K562 (cell line): ENCODE measurements around the gene NELFA. TPM values are rescaled to one million over a fixed set of nuclear protein-coding genes. Genes with fewer than 3 reads are reported as not detected.

Experiments
- ATAC-seq: fragments of 200-7000 bp; cut with Tn5 transposase; 3 replicates; pipeline ENCODE4 v1.9.1; 2020; ENCODE audit warnings: moderate library complexity
- BruUV-seq: library from RNA; stranded (reverse); fragments of 400-500 nt; replicated peaks from 2 replicates; lab custom pipeline; 2021; lab: Mats Ljungman, UMichigan
- CTCF ChIA-PET: fragments of 300-600 bp; formaldehyde crosslinking; extraction: SDS; loops from one replicate; lab custom pipeline; 2021; ENCODE audit warnings: low intra/inter-chr PET ratio; lab: Yijun Ruan, JAX
- POLR2A ChIA-PET: fragments of 300-600, 350-650 bp; sonication (Branson Sonifier 250); formaldehyde crosslinking; extraction: SDS; loops from one replicate; lab custom pipeline; 2021; ENCODE audit warnings: antibody characterized with exemption, inconsistent platforms; lab: Yijun Ruan, JAX
- DNase-seq, 4 experiments: peaks; one replicate each; pipeline versions ENCODE4 v3.0.0 to v3.0.0-alpha.2; 2011 to 2018; ENCODE audit warnings: low spot score in 3 of 4, mixed read lengths in 3 of 4; ENCODE audit errors: extremely low read depth in 1 of 4
- FAIRE-seq: peaks from 2 replicates; lab custom pipeline; 2011; peaks lifted over from hg19 to GRCh38; lab: Jason Lieb, UNC
- H2AFZ ChIP-seq: 2 replicates; pipeline ENCODE4 v1.6.0; 2011; ENCODE audit warnings: low read depth, low read length, control low read depth, inconsistent platforms
- H3K27ac ChIP-seq: fragments of 200-600 bp; 3 replicates; pipeline ENCODE4 v1.8.0; 2011; ENCODE audit warnings: low read depth, mild to moderate bottlenecking, control low read depth, inconsistent platforms, low read length, moderate library complexity, mixed read lengths; ENCODE audit errors: extremely low read depth
- H3K27me3 ChIP-seq, 2 experiments: fragments of 300-600 bp in 1 of 2; 2 replicates in 1 of 2; 3 replicates in 1 of 2; pipeline versions ENCODE4 v1.6.0 to v1.8.0; 2011; ENCODE audit warnings: inconsistent platforms in 2 of 2, low read length in 2 of 2, mild to moderate bottlenecking in 1 of 2, mixed read lengths in 1 of 2, moderate library complexity in 1 of 2; ENCODE audit not compliant: control insufficient read depth in 2 of 2, insufficient read depth in 2 of 2
- H3K36me3 ChIP-seq: fragments of 300-600 bp; 3 replicates; pipeline ENCODE4 v1.8.0; 2011; ENCODE audit warnings: mild to moderate bottlenecking, low read length, inconsistent platforms; ENCODE audit not compliant: control insufficient read depth, insufficient read depth
- H3K4me1 ChIP-seq, 2 experiments: fragments of 200-600 bp in 1 of 2; replicated peaks in 1 of 2; 2 replicates in 1 of 2; 3 replicates in 1 of 2; pipeline versions ENCODE4 v1.5.1 to v1.8.0; 2011; ENCODE audit warnings: inconsistent platforms in 2 of 2, low read length in 2 of 2, mild to moderate bottlenecking in 1 of 2, mixed read lengths in 1 of 2, moderate library complexity in 1 of 2; ENCODE audit not compliant: control insufficient read depth in 2 of 2, insufficient read depth in 2 of 2
- H3K4me2 ChIP-seq: 2 replicates; pipeline ENCODE4 v1.6.1; 2011; ENCODE audit warnings: low read length, control low read depth, inconsistent platforms, mixed read lengths; ENCODE audit not compliant: insufficient read depth
- H3K4me3 ChIP-seq: fragments of 200-600 bp; sonication (generic), shearing (Covaris generic); 2 replicates; pipeline ENCODE4 v1.5.1; 2016; ENCODE audit warnings: control low read depth, inconsistent platforms
- H3K79me2 ChIP-seq: fragments of 200-600 bp; 3 replicates; pipeline ENCODE4 v1.8.0; 2011; ENCODE audit warnings: low read length, inconsistent platforms; ENCODE audit not compliant: control insufficient read depth, insufficient read depth
- H3K9ac ChIP-seq, 2 experiments: 2 replicates each; pipeline versions ENCODE4 v1.6.0 to v1.6.1; 2011; ENCODE audit warnings: low read depth in 2 of 2, low read length in 2 of 2, control low read depth in 1 of 2, inconsistent platforms in 1 of 2, mild to moderate bottlenecking in 1 of 2, mixed read lengths in 1 of 2; ENCODE audit not compliant: insufficient read depth in 1 of 2
- H3K9me1 ChIP-seq: one replicate; pipeline ENCODE4 v1.6.0; 2011; ENCODE audit warnings: inconsistent platforms, mild to moderate bottlenecking, low read length, moderate library complexity; ENCODE audit not compliant: control insufficient read depth, insufficient read depth
- H3K9me3 ChIP-seq: replicated peaks from 2 replicates; pipeline ENCODE4 v1.5.1; 2011; ENCODE audit warnings: low read depth, low read length, inconsistent platforms; ENCODE audit not compliant: control insufficient read depth, insufficient read depth
- H4K20me1 ChIP-seq: replicated peaks from 2 replicates; pipeline ENCODE4 v1.6.1; 2011; ENCODE audit warnings: low read length, inconsistent platforms, mixed read lengths; ENCODE audit not compliant: control insufficient read depth, insufficient read depth
- BCOR ChIP-seq: fragments of 450-650 bp; IDR thresholded peaks from 2 replicates; pipeline ENCODE4 v1.6.1; 2016
- FOXP1 ChIP-seq: sonication (generic); formaldehyde crosslinking; IDR thresholded peaks from 2 replicates; pipeline ENCODE4 v1.8.0; 2022; ENCODE audit warnings: mild to moderate bottlenecking, missing genetic modification reagents
- GABPA ChIP-seq: fragments of 200-800 bp; sonication (Bioruptor generic); conservative IDR thresholded peaks from 2 replicates; pipeline ENCODE4 v1.6.1; 2016; ENCODE audit warnings: low read depth, missing genetic modification characterization, missing compliant biosample characterization
- HEY1 ChIP-seq: fragments of 250-450 bp; sonication (Bioruptor Pico); IDR thresholded peaks from 2 replicates; pipeline ENCODE4 v1.5.0; 2020; ENCODE audit warnings: mild to moderate bottlenecking, moderate library complexity, borderline replicate concordance
- MNT ChIP-seq, 2 experiments: fragments of 450-650 bp; conservative IDR thresholded peaks; 2 replicates each; pipeline ENCODE4 v1.6.1; 2017; ENCODE audit warnings: mild to moderate bottlenecking in 2 of 2, moderate library complexity in 2 of 2
- RBM25 ChIP-seq: fragments of 200-400 bp; formaldehyde crosslinking; IDR thresholded peaks from 2 replicates; pipeline ENCODE4 v1.6.1; 2018; ENCODE audit warnings: low read length, low read depth, moderate library complexity; ENCODE audit not compliant: severe bottlenecking
- SMARCE1 ChIP-seq: fragments of 450-650 bp; IDR thresholded peaks from 2 replicates; pipeline ENCODE4 v1.7.1; 2016; ENCODE audit warnings: mild to moderate bottlenecking
- TOE1 ChIP-seq, 2 experiments: fragments of 450-650 bp in 1 of 2; sonication (generic) in 1 of 2; formaldehyde crosslinking in 1 of 2; IDR thresholded peaks; 2 replicates each; pipeline versions ENCODE4 v1.7.1 to v1.8.0; 2016 to 2022; ENCODE audit warnings: borderline replicate concordance in 2 of 2, mild to moderate bottlenecking in 2 of 2, antibody characterized with exemption in 1 of 2, inconsistent platforms in 1 of 2, low read depth in 1 of 2, missing genetic modification reagents in 1 of 2, moderate library complexity in 1 of 2
- U2AF2 ChIP-seq: fragments of 200-400 bp; formaldehyde crosslinking; optimal IDR thresholded peaks from 2 replicates; pipeline ENCODE3; 2017; ENCODE audit warnings: low read depth, mild to moderate bottlenecking, low read length
- WGBS: fragments of 100-300 bp; shearing (Covaris generic); methylation state at CpG from one replicate; pipeline ENCODE4 v1.1.6; 2016; ENCODE audit warnings: low coverage, mixed read lengths; ENCODE audit not compliant: insufficient coverage; ENCODE audit errors: missing lambda C conversion rate; 5-methylcytosine and 5-hydroxymethylcytosine counted together
- in situ Hi-C: fragments of 300-500 bp; cut with MboI; formaldehyde crosslinking; loops from 4 replicates; pipeline ENCODE4 v1.15.0; 2018; ENCODE audit warnings: inconsistent platforms, mixed read lengths
- intact Hi-C: fragments of 100-400 bp; cut with micrococcal nuclease; formaldehyde crosslinking; loops from 2 replicates; pipeline ENCODE4 v1.14.2; 2022
- polyA plus RNA-seq, 8 experiments: library from polyadenylated mRNA; depleted of rRNA in 4 of 8; stranded (reverse) in 5 of 8; unstranded in 3 of 8; fragments of >200 nt; fragmentation: Nextera tagmentation in 2 of 8; fragmentation: Illumina TruSeq in 1 of 8; extraction: Ambion mirVana in 2 of 8; extraction: Trizol in 1 of 8; gene quantifications; 2 replicates each; pipeline versions ENCODE4 v1.2.1 to v1.2.3, GENCODE V29; 2011 to 2014; ENCODE audit warnings: inconsistent platforms in 1 of 8, missing spikeins in 1 of 8
- total RNA-seq, 7 experiments: library from RNA; depleted of rRNA in 6 of 7; stranded (reverse); fragments of >200 nt in 6 of 7; fragmentation: Illumina TruSeq in 2 of 7; extraction: Trizol in 2 of 7; gene quantifications; 2 replicates each; pipeline versions ENCODE4 v1.2.1 to v1.2.3, GENCODE V29; 2011 to 2021; ENCODE audit warnings: low replicate concordance in 1 of 7
- TF ChIP-seq, protein P1 (sequence below): sonication (generic); formaldehyde crosslinking; IDR thresholded peaks from 2 replicates; pipeline ENCODE4 v1.8.1; 2023; ENCODE audit warnings: mild to moderate bottlenecking, missing genetic modification reagents

Gene NELFA
- total and polyA plus RNA-seq, 9 of the 15 experiments (the other 6 are each of a cell fraction or from before 2014, with no cell fraction given) = 0.76 to 59.6 (median 14.8) TPM

DNA sequence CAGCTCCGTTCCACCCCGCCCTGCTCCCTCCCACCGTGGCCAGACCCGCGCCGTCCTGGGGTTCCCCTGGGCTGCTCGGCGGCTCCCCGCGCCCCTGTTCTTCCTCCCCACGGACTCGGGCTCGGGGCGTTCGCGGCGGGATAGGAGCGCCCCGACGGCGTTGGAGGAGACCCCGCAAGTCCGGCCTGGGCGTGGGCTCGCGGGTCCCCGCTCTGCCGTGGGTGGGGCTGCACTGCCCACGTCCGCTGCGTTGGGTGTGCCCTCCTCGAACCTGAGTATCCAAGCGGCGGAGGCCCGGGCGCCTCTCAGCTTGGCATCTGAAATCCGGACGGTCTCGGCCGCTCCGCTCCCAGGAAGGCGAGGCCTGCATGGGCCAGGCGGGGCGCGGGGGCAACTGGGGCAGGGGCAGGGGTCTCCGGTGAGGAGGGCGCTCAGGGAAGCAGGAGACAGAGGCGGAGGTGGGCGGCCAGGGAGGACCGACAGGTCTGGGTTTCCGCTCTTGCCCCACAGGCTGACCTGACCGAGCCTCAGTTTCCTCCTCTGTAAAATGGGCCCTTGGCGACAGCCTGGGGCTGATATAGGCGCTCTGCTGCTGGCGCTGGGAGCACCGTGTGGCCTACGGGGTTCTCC is 38.4 kb upstream of the NELFA start:
- in situ Hi-C loops = no loop called here
- Histone ChIP-seq H4K20me1 (no peaks in the 10 kb centered on the region), H3K79me2 (no peaks in the 10 kb centered on the region), H3K4me1 (peaks cover 0 to 50% of the 10 kb centered on the region in 2 experiments; a peak in 2 of 5 replicates), H3K4me3 (no peak overlapping the region), H2AFZ (no peak overlapping the region), H3K27ac (no peak overlapping the region), H3K27me3 (0 out of 5 replicates have a peak, but pooled peaks cover 0 to 4% of the 10 kb centered on the region in 2 experiments), H3K9me3 (no peaks in the 10 kb centered on the region), H3K4me2 (no peak overlapping the region), H3K9me1 (no peaks in the 10 kb centered on the region), H3K9ac (no peak overlapping the region)
- ChIA-PET POLR2A (no interaction called here), CTCF (no interaction called here)
- WGBS = 61% methylated on average over 14 of the region's 57 CpGs
- intact Hi-C loops = no loop called here
- DNase-seq = no peak
- TF ChIP-seq FOXP1 (CRISPR knock-in tag) (no peak), BCOR (peak; percentile 42; the same call in 1 of the 2 replicates), GABPA (tag) (no peak), HEY1 (CRISPR knock-in tag) (no peak), SMARCE1 (no peak), RBM25 (peak; percentile 31), U2AF2 (no peak), TOE1 (IDR thresholded peaks at IDR 0.05; ENCODE audit: borderline replicate concordance) (no peak), TOE1 (CRISPR knock-in tag; IDR thresholded peaks at IDR 0.05; ENCODE audit: borderline replicate concordance, low read depth) (no peak), MNT (conservative IDR thresholded peaks at IDR 0.05) (no peak)
- TF ChIP-seq, protein P1, sequence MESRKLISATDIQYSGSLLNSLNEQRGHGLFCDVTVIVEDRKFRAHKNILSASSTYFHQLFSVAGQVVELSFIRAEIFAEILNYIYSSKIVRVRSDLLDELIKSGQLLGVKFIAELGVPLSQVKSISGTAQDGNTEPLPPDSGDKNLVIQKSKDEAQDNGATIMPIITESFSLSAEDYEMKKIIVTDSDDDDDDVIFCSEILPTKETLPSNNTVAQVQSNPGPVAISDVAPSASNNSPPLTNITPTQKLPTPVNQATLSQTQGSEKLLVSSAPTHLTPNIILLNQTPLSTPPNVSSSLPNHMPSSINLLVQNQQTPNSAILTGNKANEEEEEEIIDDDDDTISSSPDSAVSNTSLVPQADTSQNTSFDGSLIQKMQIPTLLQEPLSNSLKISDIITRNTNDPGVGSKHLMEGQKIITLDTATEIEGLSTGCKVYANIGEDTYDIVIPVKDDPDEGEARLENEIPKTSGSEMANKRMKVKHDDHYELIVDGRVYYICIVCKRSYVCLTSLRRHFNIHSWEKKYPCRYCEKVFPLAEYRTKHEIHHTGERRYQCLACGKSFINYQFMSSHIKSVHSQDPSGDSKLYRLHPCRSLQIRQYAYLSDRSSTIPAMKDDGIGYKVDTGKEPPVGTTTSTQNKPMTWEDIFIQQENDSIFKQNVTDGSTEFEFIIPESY (CRISPR knock-in tag) = peak; percentile 53; the same call in 1 of the 2 replicates
- TF ChIP-seq, all 486 proteins: peak for 3
- no peak for FAIRE-seq
- no peak for ATAC-seq
- BruUV-seq = no TSS peak
- H3K36me3 ChIP-seq = no peaks in the 10 kb centered on the region
